OCI-LY3 (cell line): ENCODE measurements around the gene FBXO41.

Experiments used
- EZH2phosphoT487 ChIP-seq: fragments of 200-600 bp; shearing (Covaris generic); IDR thresholded peaks from 2 replicates; pipeline ENCODE4 v1.6.1; 2018; ENCODE audit warnings: antibody characterized with exemption, mixed run types, low read depth
- TF ChIP-seq, protein P1 (sequence below): fragments of 200-600, 300-600 bp; sonication (generic); IDR thresholded peaks from 2 replicates; pipeline ENCODE4 v1.5.1; 2014; ENCODE audit warnings: antibody characterized with exemption, low read length, low read depth

DNA sequence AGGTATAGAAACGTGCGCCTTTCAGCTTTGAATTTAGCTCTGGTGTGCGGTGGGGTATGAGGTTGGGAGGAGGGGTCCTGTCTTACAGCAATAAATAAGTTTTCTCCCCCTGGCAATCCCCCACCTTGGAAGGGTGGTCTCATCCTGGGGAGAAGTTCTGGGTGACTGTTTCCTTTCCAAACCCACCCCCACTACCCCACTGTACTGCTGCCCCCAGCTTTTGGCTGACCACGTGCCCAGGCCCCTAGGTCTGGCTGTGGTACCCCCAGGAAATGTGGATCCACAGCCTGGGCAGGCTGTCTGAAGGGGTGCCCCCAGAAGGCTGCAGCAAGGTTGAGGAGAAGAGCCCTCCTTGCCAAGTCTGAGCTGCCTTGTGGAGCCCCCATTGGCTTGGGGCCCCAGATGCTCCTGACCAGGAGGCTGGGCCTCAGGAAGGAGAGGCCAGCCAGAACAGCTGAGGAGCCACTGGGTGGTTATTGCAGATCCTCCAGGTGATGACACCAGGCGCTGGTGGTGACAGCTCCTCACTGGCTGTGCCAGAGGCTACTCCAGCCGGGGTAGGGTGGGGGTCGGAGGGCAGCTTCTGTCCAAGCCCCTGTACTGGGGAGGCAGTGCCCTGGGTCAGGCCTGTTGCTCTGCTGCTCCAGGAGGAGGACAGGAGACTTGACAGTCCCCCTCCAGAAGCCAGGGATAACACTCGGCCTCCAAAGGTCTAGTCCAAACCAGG, 25.9 kb downstream of the FBXO41 start:
- TF ChIP-seq, protein P1, sequence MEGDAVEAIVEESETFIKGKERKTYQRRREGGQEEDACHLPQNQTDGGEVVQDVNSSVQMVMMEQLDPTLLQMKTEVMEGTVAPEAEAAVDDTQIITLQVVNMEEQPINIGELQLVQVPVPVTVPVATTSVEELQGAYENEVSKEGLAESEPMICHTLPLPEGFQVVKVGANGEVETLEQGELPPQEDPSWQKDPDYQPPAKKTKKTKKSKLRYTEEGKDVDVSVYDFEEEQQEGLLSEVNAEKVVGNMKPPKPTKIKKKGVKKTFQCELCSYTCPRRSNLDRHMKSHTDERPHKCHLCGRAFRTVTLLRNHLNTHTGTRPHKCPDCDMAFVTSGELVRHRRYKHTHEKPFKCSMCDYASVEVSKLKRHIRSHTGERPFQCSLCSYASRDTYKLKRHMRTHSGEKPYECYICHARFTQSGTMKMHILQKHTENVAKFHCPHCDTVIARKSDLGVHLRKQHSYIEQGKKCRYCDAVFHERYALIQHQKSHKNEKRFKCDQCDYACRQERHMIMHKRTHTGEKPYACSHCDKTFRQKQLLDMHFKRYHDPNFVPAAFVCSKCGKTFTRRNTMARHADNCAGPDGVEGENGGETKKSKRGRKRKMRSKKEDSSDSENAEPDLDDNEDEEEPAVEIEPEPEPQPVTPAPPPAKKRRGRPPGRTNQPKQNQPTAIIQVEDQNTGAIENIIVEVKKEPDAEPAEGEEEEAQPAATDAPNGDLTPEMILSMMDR = no peak
- TF ChIP-seq EZH2phosphoT487 = no peak
